ENCODE results near the gene ERICH3.
"Not testable (repeated sequence)": the region's sequence is repeated elsewhere in the genome, so short reads cannot be mapped to it uniquely, and the experiment has no call there.

ERICH3 gene

GRCh38 chr1:74679811-74680210, 6.2 kb upstream of the ERICH3 start:
- DNase-seq, result no peak

GRCh38 chr1:74677926-74678325, 4.3 kb upstream of the ERICH3 start:
- no peak for DNase-seq

- no peak for DNase-seq
These were observed 871 bp upstream of the ERICH3 start for GRCh38 chr1:74674278-74675048.

- not testable (repeated sequence) for DNase-seq
These were observed 2.7 kb downstream of the ERICH3 start for GRCh38 chr1:74670866-74671265.

- DNase-seq, result no peak
These were observed 18.9 kb downstream of the ERICH3 start for GRCh38 chr1:74654708-74655107.

- DNase-seq, result no peak
These were observed 20.9 kb downstream of the ERICH3 start for GRCh38 chr1:74652711-74653139.

GRCh38 chr1:74650561-74650960, 23.0 kb downstream of the ERICH3 start:
- DNase-seq, result no peak

- DNase-seq, result no peak
These were observed 31.7 kb downstream of the ERICH3 start for GRCh38 chr1:74641876-74642275.

GRCh38 chr1:74641161-74641560, 32.4 kb downstream of the ERICH3 start:
- no peak for DNase-seq

- no peak for DNase-seq
These were observed 36.3 kb downstream of the ERICH3 start for GRCh38 chr1:74637296-74637695.

- DNase-seq, result peak; percentile 40
These were observed 44.3 kb downstream of the ERICH3 start for GRCh38 chr1:74629283-74629682.

- DNase-seq, result no peak
These were observed 49.9 kb downstream of the ERICH3 start for GRCh38 chr1:74623716-74624115.

- DNase-seq, result no peak
These were observed 53.4 kb downstream of the ERICH3 start for GRCh38 chr1:74620242-74620641.

GRCh38 chr1:74618974-74619373, 54.6 kb downstream of the ERICH3 start:
- no peak for DNase-seq

- no peak for DNase-seq
These were observed 59.7 kb downstream of the ERICH3 start for GRCh38 chr1:74613894-74614293.

- DNase-seq, result no peak
These were observed 61.7 kb downstream of the ERICH3 start for GRCh38 chr1:74611887-74612286.

- no peak for DNase-seq
These were observed 62.6 kb downstream of the ERICH3 start for GRCh38 chr1:74610961-74611360.

GRCh38 chr1:74609810-74610371, 63.7 kb downstream of the ERICH3 start:
- DNase-seq, result no peak

- peak; percentile 46 for DNase-seq
These were observed 76.9 kb downstream of the ERICH3 start for GRCh38 chr1:74596717-74597116.

GRCh38 chr1:74593887-74594866, 79.4 kb downstream of the ERICH3 start:
- no peak for DNase-seq

- no peak for DNase-seq
These were observed 80.8 kb downstream of the ERICH3 start for GRCh38 chr1:74592580-74593355.

GRCh38 chr1:74591949-74592348, 81.6 kb downstream of the ERICH3 start:
- DNase-seq, result no peak

- no peak for DNase-seq
These were observed 83.3 kb downstream of the ERICH3 start for GRCh38 chr1:74590288-74590687.

Measured in NCI-H345 (cell line).